Cortex of kidney (tissue), 1 donor: ENCODE data around the gene PDE3B.
"Not testable (repeated sequence)": the region's sequence is repeated elsewhere in the genome, so short reads cannot be mapped to it uniquely, and the experiment has no call there.

Source experiments
- DNase-seq: peaks from one replicate; lab custom pipeline; 2025; lab: John Stamatoyannopoulos, UW

PDE3B gene

GRCh38 chr11:14676068-14676467 lies 32.5 kb downstream of the PDE3B start:
- no peak for DNase-seq

- DNase-seq, result no peak
Observed at GRCh38 chr11:14677146-14677545, 33.5 kb downstream of the PDE3B start.

- DNase-seq, result no peak
Observed at GRCh38 chr11:14678350-14678749, 34.7 kb downstream of the PDE3B start.

- no peak for DNase-seq
Observed at GRCh38 chr11:14679662-14680061, 36.1 kb downstream of the PDE3B start.

GRCh38 chr11:14684234-14684915 lies 40.8 kb downstream of the PDE3B start:
- not testable (repeated sequence) for DNase-seq

GRCh38 chr11:14687456-14687855 lies 43.9 kb downstream of the PDE3B start:
- no peak for DNase-seq

- no peak for DNase-seq
Observed at GRCh38 chr11:14687943-14688627, 44.5 kb downstream of the PDE3B start.

- DNase-seq, result not testable (repeated sequence)
Observed at GRCh38 chr11:14695656-14696055, 52.1 kb downstream of the PDE3B start.

- no peak for DNase-seq
Observed at GRCh38 chr11:14698771-14699170, 55.2 kb downstream of the PDE3B start.

- no peak for DNase-seq
Observed at GRCh38 chr11:14700593-14700992, 57.0 kb downstream of the PDE3B start.

- DNase-seq, result no peak
Observed at GRCh38 chr11:14702760-14703159, 59.2 kb downstream of the PDE3B start.

GRCh38 chr11:14703731-14704130 lies 60.1 kb downstream of the PDE3B start:
- no peak for DNase-seq

- DNase-seq, result no peak
Observed at GRCh38 chr11:14705067-14705466, 61.5 kb downstream of the PDE3B start.

- DNase-seq, result no peak
Observed at GRCh38 chr11:14713496-14714244, 70.1 kb downstream of the PDE3B start.

GRCh38 chr11:14715669-14716068 lies 72.1 kb downstream of the PDE3B start:
- not testable (repeated sequence) for DNase-seq

GRCh38 chr11:14722496-14722895 lies 78.9 kb downstream of the PDE3B start:
- no peak for DNase-seq

- no peak for DNase-seq
Observed at GRCh38 chr11:14725150-14725549, 81.5 kb downstream of the PDE3B start.

- DNase-seq, result no peak
Observed at GRCh38 chr11:14727215-14727614, 83.6 kb downstream of the PDE3B start.

GRCh38 chr11:14727746-14728145 lies 84.1 kb downstream of the PDE3B start:
- DNase-seq, result no peak

GRCh38 chr11:14740539-14740938 lies 96.9 kb downstream of the PDE3B start:
- DNase-seq, result not testable (repeated sequence)

- no peak for DNase-seq
Observed at GRCh38 chr11:14741195-14741594, 97.6 kb downstream of the PDE3B start.

- no peak for DNase-seq
Observed at GRCh38 chr11:14742849-14743559, 99.4 kb downstream of the PDE3B start.
